GM12865 (cell line): ENCODE data around the gene IL36G.

Experiments used
- DNase-seq: peaks from one replicate; pipeline ENCODE4 v3.0.0; 2010; ENCODE audit warnings: low read depth
- H3K4me3 ChIP-seq: 2 replicates; pipeline ENCODE4 v1.5.1; 2011; ENCODE audit warnings: mild to moderate bottlenecking, low read depth, low read length, control low read depth
- CTCF ChIP-seq: IDR thresholded peaks from 2 replicates; pipeline ENCODE4 v1.5.1; 2011; ENCODE audit warnings: low read length, control low read depth, low read depth, inconsistent platforms; ENCODE audit not compliant: insufficient read depth; ENCODE audit errors: missing control alignments

IL36G gene

GRCh38 chr2:113007250-113007649 is 29.4 kb downstream of the IL36G start:
- DNase-seq = no peak
- H3K4me3 ChIP-seq = no peak overlapping the region
- no peak for TF ChIP-seq CTCF

GRCh38 chr2:113009622-113010021 is 31.8 kb downstream of the IL36G start:
- TF ChIP-seq CTCF = no peak
- DNase-seq = no peak
- no peak overlapping the region for H3K4me3 ChIP-seq

GRCh38 chr2:113010088-113010487 is 32.3 kb downstream of the IL36G start:
- H3K4me3 ChIP-seq = no peak overlapping the region
- DNase-seq = no peak
- TF ChIP-seq CTCF = no peak

- no peak for TF ChIP-seq CTCF
- DNase-seq = no peak
- H3K4me3 ChIP-seq = no peak overlapping the region
Observed at GRCh38 chr2:113011108-113011507, 33.3 kb downstream of the IL36G start.

- no peak for TF ChIP-seq CTCF
- DNase-seq = no peak
- H3K4me3 ChIP-seq = no peak overlapping the region
Observed at GRCh38 chr2:113012436-113013335, 34.9 kb downstream of the IL36G start.

GRCh38 chr2:113013336-113013661 is 35.5 kb downstream of the IL36G start:
- no peak overlapping the region for H3K4me3 ChIP-seq
- TF ChIP-seq CTCF = no peak
- DNase-seq = no peak

GRCh38 chr2:113014067-113014466 is 36.3 kb downstream of the IL36G start:
- no peak for DNase-seq
- no peak overlapping the region for H3K4me3 ChIP-seq
- TF ChIP-seq CTCF = no peak
